ENCODE results near the gene HPCAL1.
A peak's percentile ranks its signal among the peaks of the same experiment; 100 is the strongest.

The HPCAL1 gene

DNA sequence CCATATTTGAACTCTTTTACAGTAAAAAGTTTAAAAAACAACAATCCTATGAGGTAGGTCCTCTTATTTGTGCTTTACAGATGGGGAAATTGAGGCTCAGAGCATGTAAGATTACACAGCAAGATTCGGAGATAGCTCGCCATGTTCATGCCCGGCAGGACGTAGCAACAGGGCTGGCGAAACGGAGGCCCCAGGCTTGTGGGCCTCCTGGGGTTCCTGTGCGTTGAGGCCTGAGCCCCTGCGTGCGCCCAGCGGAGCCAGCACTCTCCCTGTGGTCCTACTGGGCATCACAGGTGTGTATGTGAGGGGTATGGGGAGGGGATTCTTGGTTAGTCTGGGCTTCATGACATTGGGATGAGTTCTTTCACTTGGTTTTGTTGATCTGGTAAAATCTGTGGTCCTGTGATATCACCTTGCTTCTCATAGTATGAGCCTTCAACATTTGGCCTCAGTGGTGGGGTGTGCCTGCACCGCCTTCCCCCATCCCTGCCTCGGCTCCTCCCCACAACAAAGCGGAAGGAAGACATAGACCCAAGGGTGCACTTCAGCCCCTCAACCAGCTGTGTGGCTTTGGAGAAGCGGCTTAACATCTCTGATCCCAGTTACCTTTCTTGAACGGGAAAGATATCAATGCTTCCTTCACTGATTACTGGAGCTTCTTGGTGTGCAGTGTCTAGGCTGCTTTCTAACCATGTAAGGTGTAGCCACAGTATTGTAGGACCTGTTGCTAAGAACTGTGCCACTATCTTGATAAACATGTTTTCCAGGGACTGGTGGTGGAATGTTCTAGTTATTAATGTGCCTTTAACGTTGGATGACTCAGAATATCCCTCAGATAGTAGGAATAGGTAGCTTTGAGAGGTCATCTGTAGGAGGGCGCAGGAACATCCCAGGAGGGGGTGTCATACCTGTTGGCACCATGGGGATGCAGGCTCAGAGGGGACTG is 37.2 kb downstream of the HPCAL1 start:
- DNase-seq (ENCODE audit: low read depth) = no peak
- TF ChIP-seq, protein P1, sequence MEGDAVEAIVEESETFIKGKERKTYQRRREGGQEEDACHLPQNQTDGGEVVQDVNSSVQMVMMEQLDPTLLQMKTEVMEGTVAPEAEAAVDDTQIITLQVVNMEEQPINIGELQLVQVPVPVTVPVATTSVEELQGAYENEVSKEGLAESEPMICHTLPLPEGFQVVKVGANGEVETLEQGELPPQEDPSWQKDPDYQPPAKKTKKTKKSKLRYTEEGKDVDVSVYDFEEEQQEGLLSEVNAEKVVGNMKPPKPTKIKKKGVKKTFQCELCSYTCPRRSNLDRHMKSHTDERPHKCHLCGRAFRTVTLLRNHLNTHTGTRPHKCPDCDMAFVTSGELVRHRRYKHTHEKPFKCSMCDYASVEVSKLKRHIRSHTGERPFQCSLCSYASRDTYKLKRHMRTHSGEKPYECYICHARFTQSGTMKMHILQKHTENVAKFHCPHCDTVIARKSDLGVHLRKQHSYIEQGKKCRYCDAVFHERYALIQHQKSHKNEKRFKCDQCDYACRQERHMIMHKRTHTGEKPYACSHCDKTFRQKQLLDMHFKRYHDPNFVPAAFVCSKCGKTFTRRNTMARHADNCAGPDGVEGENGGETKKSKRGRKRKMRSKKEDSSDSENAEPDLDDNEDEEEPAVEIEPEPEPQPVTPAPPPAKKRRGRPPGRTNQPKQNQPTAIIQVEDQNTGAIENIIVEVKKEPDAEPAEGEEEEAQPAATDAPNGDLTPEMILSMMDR (conservative IDR thresholded peaks at IDR 0.05; ENCODE audit: low read length) = no peak
- no peak overlapping the region for H3K4me3 ChIP-seq (ENCODE audit: low read length)

DNA sequence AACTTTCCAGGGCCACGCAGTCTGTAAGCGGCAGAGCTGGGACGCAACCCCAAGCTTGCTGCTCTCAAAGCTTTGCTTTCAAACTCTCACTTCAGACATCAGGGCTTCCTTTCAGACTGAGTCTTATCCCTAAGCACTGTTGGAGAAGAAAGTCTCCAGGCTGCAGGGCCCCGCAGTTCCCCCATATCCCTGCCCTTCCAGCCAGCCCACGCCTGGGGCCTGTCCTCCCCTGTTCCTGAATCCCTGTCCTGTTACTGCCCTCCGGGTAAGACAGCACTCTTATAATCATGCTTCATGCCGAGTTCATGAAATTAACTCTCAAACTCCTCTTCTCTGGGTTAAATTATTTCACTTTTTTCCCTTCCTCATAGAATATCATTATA is 37.9 kb downstream of the HPCAL1 start:
- no peak overlapping the region for H3K4me3 ChIP-seq (ENCODE audit: low read length)
- TF ChIP-seq, protein P1 (conservative IDR thresholded peaks at IDR 0.05; ENCODE audit: low read length) = no peak
- DNase-seq (ENCODE audit: low read depth) = no peak

DNA sequence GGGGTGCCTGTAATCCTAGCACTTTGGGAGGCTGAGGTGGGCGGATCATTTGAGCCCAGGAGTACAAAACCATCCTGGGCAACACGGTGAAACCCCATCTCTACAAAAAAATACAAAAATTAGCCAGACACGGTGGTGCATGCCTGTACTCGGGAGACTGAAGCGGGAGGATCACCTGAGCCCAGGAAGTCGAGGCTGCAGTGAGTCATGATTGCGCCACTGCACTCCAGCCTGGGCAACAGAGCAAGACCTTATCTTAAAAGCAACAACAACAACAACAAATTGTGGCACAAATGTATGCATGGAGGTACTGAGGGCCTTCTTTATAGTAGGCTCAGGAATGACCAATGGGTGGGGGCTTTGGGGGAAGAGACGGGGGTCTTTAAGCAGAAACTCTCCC is 38.5 kb downstream of the HPCAL1 start:
- no peak for DNase-seq (ENCODE audit: low read depth)
- TF ChIP-seq, protein P1 (conservative IDR thresholded peaks at IDR 0.05; ENCODE audit: low read length) = no peak
- H3K4me3 ChIP-seq (ENCODE audit: low read length) = no peak overlapping the region

- no peak overlapping the region for H3K4me3 ChIP-seq (ENCODE audit: low read length)
- TF ChIP-seq, protein P1 (conservative IDR thresholded peaks at IDR 0.05; ENCODE audit: low read length) = no peak
- peak; percentile 12 for DNase-seq (ENCODE audit: low read depth)
Measured at GRCh38 chr2:10342245-10342951, 39.7 kb downstream of the HPCAL1 start.

- TF ChIP-seq, protein P1 (conservative IDR thresholded peaks at IDR 0.05; ENCODE audit: low read length) = no peak
- H3K4me3 ChIP-seq (ENCODE audit: low read length) = no peak overlapping the region
- no peak for DNase-seq (ENCODE audit: low read depth)
Measured at GRCh38 chr2:10343191-10343590, 40.5 kb downstream of the HPCAL1 start.

DNA sequence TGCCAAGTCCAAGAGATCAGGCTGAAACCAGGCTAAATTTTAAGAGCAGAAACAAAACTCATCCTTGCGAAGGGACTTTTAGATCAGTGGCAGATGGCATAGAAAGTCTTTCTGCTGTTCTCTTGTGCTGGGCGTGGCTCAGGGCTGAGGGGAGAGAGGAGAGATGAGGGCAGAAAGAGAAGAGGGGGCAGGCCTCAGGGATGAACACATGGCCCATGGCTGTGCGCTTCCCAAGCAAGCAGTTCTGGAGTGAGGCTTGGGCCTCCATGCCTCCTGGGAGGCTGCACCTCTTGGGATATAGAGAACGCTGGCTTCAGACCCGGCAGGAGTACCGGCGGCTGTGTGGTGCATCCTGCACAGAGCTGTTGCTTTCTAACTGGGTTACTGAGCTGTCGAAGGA is 41.0 kb downstream of the HPCAL1 start:
- TF ChIP-seq, protein P1 (conservative IDR thresholded peaks at IDR 0.05; ENCODE audit: low read length) = no peak
- no peak overlapping the region for H3K4me3 ChIP-seq (ENCODE audit: low read length)
- DNase-seq (ENCODE audit: low read depth) = no peak

Data from AG10803 (cell line).